Kasumi-1 (cell line): ENCODE data around the gene FKRP.
"Not testable (repeated sequence)": the region's sequence is repeated elsewhere in the genome, so short reads cannot be mapped to it uniquely, and the experiment has no call there.

Source experiments
- DNase-seq, 2 experiments: peaks; one replicate each; lab custom pipeline; 2025; lab: John Stamatoyannopoulos, UW

The FKRP gene

GRCh38 chr19:46786236-46787039 lies 40.6 kb downstream of the FKRP start:
- peak; percentile 97 to 98 for DNase-seq

GRCh38 chr19:46787040-46787330 lies 41.1 kb downstream of the FKRP start:
- peak in 1 of 2 experiments; percentile 39 for DNase-seq

GRCh38 chr19:46787331-46788261 lies 41.7 kb downstream of the FKRP start:
- peak; percentile 20 to 35 for DNase-seq

- peak; percentile 97 to 98 for DNase-seq
Measured at GRCh38 chr19:46788262-46788967, 42.6 kb downstream of the FKRP start, which contains the start of gene SLC1A5. TSS of gene SLC1A5 (minus strand) at chr19:46788594. CDS start at chr19:46787965, 629 bp downstream.

GRCh38 chr19:46788968-46789338 lies 43.1 kb downstream of the FKRP start:
- no peak for DNase-seq

GRCh38 chr19:46789371-46789770 lies 43.5 kb downstream of the FKRP start:
- no peak for DNase-seq

GRCh38 chr19:46791944-46792343 lies 46.1 kb downstream of the FKRP start:
- DNase-seq: peak; percentile 85 to 86

- no peak for DNase-seq
Measured at GRCh38 chr19:46797881-46798280, 52.0 kb downstream of the FKRP start.

GRCh38 chr19:46798713-46799112 lies 52.9 kb downstream of the FKRP start:
- no peak for DNase-seq

- no peak for DNase-seq
Measured at GRCh38 chr19:46802152-46802551, 56.3 kb downstream of the FKRP start.

- DNase-seq: no peak
Measured at GRCh38 chr19:46803555-46803954, 57.7 kb downstream of the FKRP start.

- not testable (repeated sequence) for DNase-seq
Measured at GRCh38 chr19:46804432-46804831, 58.6 kb downstream of the FKRP start.

GRCh38 chr19:46806656-46807055 lies 60.8 kb downstream of the FKRP start:
- DNase-seq: no peak
